Glutamatergic neuron (in vitro differentiated cells): ENCODE results near the gene RAD23B. TPM values are rescaled to one million over a fixed set of nuclear protein-coding genes. Genes with fewer than 3 reads are reported as not detected.
"Not testable (repeated sequence)": the region's sequence is repeated elsewhere in the genome, so short reads cannot be mapped to it uniquely, and the experiment has no call there.

ENCODE experiments used
- DNase-seq: peaks from one replicate; pipeline ENCODE4 v3.0.0; 2022
- H3K27ac Mint-ChIP-seq: one replicate; pipeline ENCODE4 v1.8.0; 2020; ENCODE audit warnings: mild to moderate bottlenecking, mixed read lengths, inconsistent platforms; ENCODE audit not compliant: unreplicated experiment
- H3K27me3 Mint-ChIP-seq: one replicate; pipeline ENCODE4 v1.8.0; 2020; ENCODE audit warnings: mild to moderate bottlenecking, moderate library complexity, mixed read lengths, inconsistent platforms; ENCODE audit not compliant: unreplicated experiment
- H3K36me3 Mint-ChIP-seq: one replicate; pipeline ENCODE4 v1.8.0; 2020; ENCODE audit warnings: mild to moderate bottlenecking, mixed read lengths, inconsistent platforms; ENCODE audit not compliant: unreplicated experiment
- H3K4me1 Mint-ChIP-seq: one replicate; pipeline ENCODE4 v1.8.0; 2020; ENCODE audit warnings: mild to moderate bottlenecking, low read depth, mixed read lengths, inconsistent platforms; ENCODE audit not compliant: unreplicated experiment
- H3K4me3 Mint-ChIP-seq: one replicate; pipeline ENCODE4 v1.8.0; 2020; ENCODE audit warnings: mild to moderate bottlenecking, mixed read lengths, inconsistent platforms; ENCODE audit not compliant: unreplicated experiment
- H3K9me3 Mint-ChIP-seq: one replicate; pipeline ENCODE4 v1.8.0; 2020; ENCODE audit warnings: mild to moderate bottlenecking, moderate library complexity, mixed read lengths, inconsistent platforms; ENCODE audit not compliant: unreplicated experiment
- CTCF ChIP-seq: fragments of 200-600 bp; sonication (generic); IDR thresholded peaks from one replicate; pipeline ENCODE4 v1.5.0; 2021; ENCODE audit not compliant: partially characterized antibody, unreplicated experiment
- total RNA-seq: library from RNA; stranded (reverse); fragmentation: NEBNext Ultra II Directional; extraction: Animal tissue kit (Norgen Biotek cat#: 25700); gene quantifications from one replicate; pipeline ENCODE4 v1.2.1, GENCODE V29; 2021; ENCODE audit not compliant: unreplicated experiment

The RAD23B gene
- total RNA-seq, 1 donor from 2014 or later = 145 TPM

- Mint-ChIP-seq H3K9me3 (peaks cover 2% of the 10 kb centered on the region), H3K4me1 (peaks cover 10% of the 10 kb centered on the region), H3K36me3 (no peaks in the 10 kb centered on the region), H3K27me3 (no peaks in the 10 kb centered on the region), H3K27ac (no peak overlapping the region), H3K4me3 (no peak overlapping the region)
- no peak for TF ChIP-seq CTCF
- no peak for DNase-seq
Measured at GRCh38 chr9:107248714-107249113, 34.4 kb upstream of the RAD23B start.

- no peaks in the 10 kb centered on the region for H3K36me3 Mint-ChIP-seq
- no peak overlapping the region for H3K4me3 Mint-ChIP-seq
- no peaks in the 10 kb centered on the region for H3K27me3 Mint-ChIP-seq
- TF ChIP-seq CTCF = no peak
- DNase-seq = no peak
- H3K27ac Mint-ChIP-seq = no peak overlapping the region
- H3K4me1 Mint-ChIP-seq = peaks cover 10% of the 10 kb centered on the region
- H3K9me3 Mint-ChIP-seq = peaks cover 2% of the 10 kb centered on the region
Measured at GRCh38 chr9:107249131-107249533, 33.9 kb upstream of the RAD23B start.

DNA sequence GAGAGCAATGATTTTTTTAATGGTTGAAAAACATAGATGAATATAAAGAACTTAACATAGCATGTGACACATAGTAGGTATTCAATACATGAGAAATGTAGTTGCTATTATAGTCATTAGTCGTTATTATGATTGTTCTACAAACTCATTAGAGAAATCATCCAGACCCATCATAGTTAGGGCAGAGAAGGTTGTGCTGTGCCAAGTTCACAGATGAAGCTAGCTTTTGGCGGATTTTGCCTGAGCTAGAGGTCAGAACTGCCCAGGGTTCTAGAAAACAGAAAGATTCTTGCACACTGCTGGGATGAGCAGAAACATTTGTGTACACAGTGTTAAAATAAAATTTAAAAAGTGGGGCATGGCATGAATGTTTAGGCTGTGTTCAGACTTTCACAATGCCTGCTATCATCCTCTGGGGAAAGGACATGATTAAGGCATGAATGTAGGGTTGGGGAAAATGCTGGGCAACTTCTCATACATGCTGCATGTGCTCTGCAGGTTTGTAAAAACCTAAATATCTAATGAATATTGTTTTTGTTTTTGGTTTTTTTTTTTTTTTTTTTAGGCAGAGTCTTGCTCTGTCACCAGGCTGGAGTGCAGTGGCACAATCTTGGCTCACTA is 33.3 kb upstream of the RAD23B start:
- Mint-ChIP-seq H3K4me3 (no peak overlapping the region), H3K27ac (no peak overlapping the region), H3K36me3 (no peaks in the 10 kb centered on the region), H3K4me1 (peaks cover 10% of the 10 kb centered on the region), H3K27me3 (no peaks in the 10 kb centered on the region), H3K9me3 (peaks cover 2% of the 10 kb centered on the region)
- no peak for DNase-seq
- no peak for TF ChIP-seq CTCF

DNA sequence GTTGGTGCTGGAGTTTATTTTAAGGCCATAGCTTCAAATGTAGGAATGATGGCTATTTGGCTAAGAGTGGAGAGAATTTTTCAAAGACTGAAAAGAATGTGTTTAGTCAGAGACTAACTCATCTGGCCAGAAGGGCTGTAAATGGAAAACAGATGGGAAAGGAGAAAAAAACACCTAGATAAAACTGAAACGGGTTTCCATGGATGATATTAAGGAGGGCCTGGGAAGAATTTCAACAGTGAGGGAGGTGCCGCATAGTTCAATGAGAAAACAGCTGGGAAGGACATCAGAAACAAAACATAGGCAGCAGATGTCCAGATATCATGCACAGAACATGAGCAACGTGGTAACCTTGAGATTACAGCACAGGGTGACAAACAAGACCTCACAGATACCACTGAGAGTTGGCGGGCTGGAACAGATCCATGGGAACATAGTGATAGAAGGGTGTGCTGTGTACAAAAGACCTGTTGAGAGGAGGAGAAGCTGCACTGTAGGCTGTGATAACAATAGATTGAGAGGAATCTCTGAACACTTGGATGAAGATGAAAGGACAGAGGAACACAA is 31.2 kb upstream of the RAD23B start:
- Mint-ChIP-seq H3K4me1 (peaks cover 10% of the 10 kb centered on the region), H3K36me3 (no peaks in the 10 kb centered on the region), H3K27ac (no peak overlapping the region), H3K27me3 (no peaks in the 10 kb centered on the region), H3K9me3 (peaks cover 2% of the 10 kb centered on the region), H3K4me3 (no peak overlapping the region)
- no peak for DNase-seq
- TF ChIP-seq CTCF = no peak

- no peak for DNase-seq
- no peaks in the 10 kb centered on the region for H3K36me3 Mint-ChIP-seq
- peaks cover 4% of the 10 kb centered on the region for H3K4me1 Mint-ChIP-seq
- H3K4me3 Mint-ChIP-seq = no peak overlapping the region
- no peaks in the 10 kb centered on the region for H3K9me3 Mint-ChIP-seq
- no peaks in the 10 kb centered on the region for H3K27me3 Mint-ChIP-seq
- no peak for TF ChIP-seq CTCF
- H3K27ac Mint-ChIP-seq = no peak overlapping the region
Measured at GRCh38 chr9:107258919-107259318, 24.2 kb upstream of the RAD23B start.

- not testable (repeated sequence) for DNase-seq, H3K4me3 Mint-ChIP-seq, H3K9me3 Mint-ChIP-seq, H3K27ac Mint-ChIP-seq, H3K36me3 Mint-ChIP-seq, H3K27me3 Mint-ChIP-seq, H3K4me1 Mint-ChIP-seq
Measured at GRCh38 chr9:107259751-107260313, 23.2 kb upstream of the RAD23B start.
